Progenitor cell of endocrine pancreas (in vitro differentiated cells): Measurements from ENCODE around the gene ABI1. TPM values are rescaled to one million over a fixed set of nuclear protein-coding genes. Genes with fewer than 3 reads are reported as not detected.
"Not testable (repeated sequence)": the region's sequence is repeated elsewhere in the genome, so short reads cannot be mapped to it uniquely, and the experiment has no call there.

Experiments used
- DNase-seq: peaks from one replicate; pipeline ENCODE4 v3.0.0; 2021; ENCODE audit warnings: low spot score; ENCODE audit not compliant: unreplicated experiment
- H3K27ac Mint-ChIP-seq: 2 replicates; pipeline ENCODE4 v1.8.0; 2021; ENCODE audit warnings: mild to moderate bottlenecking, moderate library complexity, mixed read lengths
- H3K27me3 Mint-ChIP-seq: 2 replicates; pipeline ENCODE4 v1.8.0; 2021; ENCODE audit warnings: mixed read lengths
- H3K36me3 Mint-ChIP-seq: 2 replicates; pipeline ENCODE4 v1.8.0; 2022; ENCODE audit warnings: mixed read lengths; ENCODE audit not compliant: insufficient read depth
- H3K4me1 Mint-ChIP-seq: 2 replicates; pipeline ENCODE4 v1.8.0; 2021; ENCODE audit warnings: low read depth, mixed read lengths
- H3K4me3 Mint-ChIP-seq: 2 replicates; pipeline ENCODE4 v1.8.0; 2021; ENCODE audit warnings: low read depth, mild to moderate bottlenecking, moderate library complexity, mixed read lengths
- H3K9me3 Mint-ChIP-seq: 2 replicates; pipeline ENCODE4 v1.8.0; 2021; ENCODE audit warnings: low read depth, mixed read lengths
- CTCF ChIP-seq: fragments of 200-600 bp; sonication (generic); IDR thresholded peaks from one replicate; pipeline ENCODE4 v1.5.0; 2021; ENCODE audit warnings: antibody characterized with exemption, mild to moderate bottlenecking; ENCODE audit not compliant: unreplicated experiment
- total RNA-seq: library from RNA; stranded (reverse); gene quantifications from 2 replicates; pipeline ENCODE4 v1.2.1, GENCODE V29; 2021

Gene ABI1
- total RNA-seq, 1 donor from 2014 or later, result 48.2 TPM

GRCh38 chr10:26857991-26858706, 2.6 kb downstream of the ABI1 start:
- no peaks in the 10 kb centered on the region for H3K27me3 Mint-ChIP-seq

GRCh38 chr10:26857553-26857952, 3.2 kb downstream of the ABI1 start:
- not testable (repeated sequence) for DNase-seq, H3K36me3 Mint-ChIP-seq, H3K27ac Mint-ChIP-seq, H3K9me3 Mint-ChIP-seq, H3K27me3 Mint-ChIP-seq
- H3K4me1 Mint-ChIP-seq, result peaks cover 24% of the 10 kb centered on the region
- H3K4me3 Mint-ChIP-seq, result peak overlapping the region; percentile 100

More at GRCh38 chr10:26857991-26858706, 2.6 kb downstream of the ABI1 start:
- Mint-ChIP-seq H3K4me1 (peaks cover 24% of the 10 kb centered on the region), H3K9me3 (no peaks in the 10 kb centered on the region), H3K27ac (peak overlapping the region; percentile 70), H3K36me3 (peaks cover 2% of the 10 kb centered on the region), H3K4me3 (peak overlapping the region; percentile 100)
- DNase-seq, result no peak
- TF ChIP-seq CTCF, result no peak

- Mint-ChIP-seq H3K9me3 (peaks cover 5% of the 10 kb centered on the region), H3K36me3 (peaks cover 7% of the 10 kb centered on the region), H3K27me3 (no peaks in the 10 kb centered on the region), H3K4me3 (no peak overlapping the region), H3K4me1 (peaks cover 28% of the 10 kb centered on the region), H3K27ac (no peak overlapping the region)
- DNase-seq, result no peak
- no peak for TF ChIP-seq CTCF
These were observed 5.6 kb downstream of the ABI1 start for GRCh38 chr10:26855186-26855585.

- DNase-seq, result no peak
- H3K36me3 Mint-ChIP-seq, result peaks cover 7% of the 10 kb centered on the region
- peaks cover 5% of the 10 kb centered on the region for H3K9me3 Mint-ChIP-seq
- no peak overlapping the region for H3K4me3 Mint-ChIP-seq
- no peak overlapping the region for H3K27ac Mint-ChIP-seq
- TF ChIP-seq CTCF, result no peak
- no peaks in the 10 kb centered on the region for H3K27me3 Mint-ChIP-seq
- peaks cover 28% of the 10 kb centered on the region for H3K4me1 Mint-ChIP-seq
These were observed 6.2 kb downstream of the ABI1 start for GRCh38 chr10:26854524-26854923.

GRCh38 chr10:26844396-26844975, 16.3 kb downstream of the ABI1 start:
- Mint-ChIP-seq H3K36me3 (peaks cover 9% of the 10 kb centered on the region), H3K4me3 (no peak overlapping the region), H3K27me3 (no peaks in the 10 kb centered on the region), H3K4me1 (peaks cover 12% of the 10 kb centered on the region), H3K9me3 (no peaks in the 10 kb centered on the region), H3K27ac (no peak overlapping the region)
- DNase-seq, result no peak
- TF ChIP-seq CTCF, result no peak

GRCh38 chr10:26843736-26844135, 17.0 kb downstream of the ABI1 start:
- H3K27ac Mint-ChIP-seq, result no peak overlapping the region
- DNase-seq, result no peak
- H3K4me3 Mint-ChIP-seq, result no peak overlapping the region
- peaks cover 10% of the 10 kb centered on the region for H3K36me3 Mint-ChIP-seq
- H3K4me1 Mint-ChIP-seq, result peaks cover 10% of the 10 kb centered on the region
- H3K27me3 Mint-ChIP-seq, result no peaks in the 10 kb centered on the region
- H3K9me3 Mint-ChIP-seq, result no peaks in the 10 kb centered on the region
- no peak for TF ChIP-seq CTCF
